Urinary bladder (tissue), 4 donors: ENCODE results near the gene MIS12. TPM values are rescaled to one million over a fixed set of nuclear protein-coding genes. Genes with fewer than 3 reads are reported as not detected.

ENCODE experiments used
- DNase-seq: peaks from one replicate; pipeline ENCODE4 v3.0.0-alpha.2; 2015; ENCODE audit errors: extremely low spot score
- H3K27ac ChIP-seq: one replicate; pipeline ENCODE4 v1.5.1; 2013; ENCODE audit warnings: low read depth, mild to moderate bottlenecking, moderate library complexity
- H3K36me3 ChIP-seq: one replicate; pipeline ENCODE4 v1.6.1; 2013; ENCODE audit warnings: mild to moderate bottlenecking, moderate library complexity; ENCODE audit not compliant: insufficient read depth
- H3K4me1 ChIP-seq: one replicate; pipeline ENCODE4 v1.6.1; 2013; ENCODE audit warnings: mild to moderate bottlenecking, moderate library complexity; ENCODE audit not compliant: insufficient read depth
- H3K4me3 ChIP-seq: one replicate; pipeline ENCODE4 v1.5.1; 2013; ENCODE audit warnings: low read depth, low read length
- WGBS: extraction: QIAGEN DNeasy Blood & Tissue Kit; methylation state at CpG from one replicate; pipeline ENCODE4 v1.1.7; 2013; 5-methylcytosine and 5-hydroxymethylcytosine counted together
- polyA plus RNA-seq: library from polyadenylated mRNA; stranded (reverse); fragments of 200-250 nt; gene quantifications from one replicate; pipeline ENCODE4 v1.2.3, GENCODE V29; 2013
- total RNA-seq: library from RNA; depleted of rRNA; stranded (reverse); fragments of >200 nt; gene quantifications from one replicate; pipeline ENCODE4 v1.2.3, GENCODE V29; 2014
- donor health status: healthy with polysubstance abuse.
- donor health status: healthy.

Gene MIS12, protein sequence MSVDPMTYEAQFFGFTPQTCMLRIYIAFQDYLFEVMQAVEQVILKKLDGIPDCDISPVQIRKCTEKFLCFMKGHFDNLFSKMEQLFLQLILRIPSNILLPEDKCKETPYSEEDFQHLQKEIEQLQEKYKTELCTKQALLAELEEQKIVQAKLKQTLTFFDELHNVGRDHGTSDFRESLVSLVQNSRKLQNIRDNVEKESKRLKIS
- total RNA-seq (26.4 TPM), polyA plus RNA-seq (13.1 TPM)

DNA sequence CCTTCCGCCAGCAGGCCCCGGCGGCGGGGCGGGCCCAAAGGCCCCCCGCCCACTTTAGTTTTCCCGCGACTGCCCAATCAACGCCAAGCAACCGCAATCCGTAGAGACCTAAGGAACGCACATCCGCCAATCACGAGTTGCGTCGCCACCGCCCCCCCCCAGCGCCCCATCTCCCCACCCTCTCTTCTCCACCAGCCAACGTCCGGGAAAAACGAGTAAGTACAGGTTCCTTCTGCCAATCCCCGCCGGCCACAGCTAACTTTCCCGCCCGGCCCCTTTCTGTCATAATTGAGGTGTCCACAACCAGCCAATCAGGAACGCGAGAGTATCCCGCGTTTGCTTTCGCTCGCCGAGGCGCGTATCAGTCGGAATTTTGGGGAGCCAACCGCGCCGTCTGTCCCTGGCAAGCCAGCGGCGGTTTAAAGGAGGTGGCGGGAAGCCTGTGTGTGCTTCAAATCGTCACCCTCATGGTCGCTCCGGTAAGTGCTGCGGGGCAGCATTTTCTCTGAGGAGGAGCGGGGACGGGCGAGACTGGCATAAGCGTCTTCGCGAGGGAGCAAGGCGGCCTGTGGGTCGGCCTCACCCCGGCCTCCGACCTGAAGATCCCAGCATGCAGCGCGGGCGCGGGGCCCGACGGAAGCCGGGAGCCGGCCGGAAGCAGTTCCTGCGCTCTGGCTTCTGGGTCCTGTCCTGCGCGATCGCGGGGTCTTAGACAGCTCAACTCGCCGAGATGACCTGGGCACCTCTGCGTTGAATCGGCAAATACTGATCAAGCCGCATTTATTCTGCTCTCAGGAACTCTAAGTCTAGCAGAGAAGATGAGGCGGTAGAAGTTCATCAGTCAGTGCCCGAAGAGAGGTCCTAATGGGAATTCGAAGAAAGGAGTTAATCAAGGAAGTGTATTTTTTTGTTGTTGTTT lies at the start of gene MIS12:
Gene MIS12, plus strand, starts transcription at position 361 of the 919 bp plus-strand sequence. CDS start 2,297 bp downstream, outside the sequence.
- Histone ChIP-seq H3K4me3 (peak within 1 kb of the TSS; percentile 88), H3K27ac (peak within 1 kb of the TSS; percentile 85), H3K4me1 (no peaks in the 10 kb centered on the region), H3K36me3 (peaks cover 5% of the 10 kb centered on the region)
- peak; percentile 99 for DNase-seq
- WGBS: under 1% methylated on average over 77 of the region's 77 CpGs

DNA sequence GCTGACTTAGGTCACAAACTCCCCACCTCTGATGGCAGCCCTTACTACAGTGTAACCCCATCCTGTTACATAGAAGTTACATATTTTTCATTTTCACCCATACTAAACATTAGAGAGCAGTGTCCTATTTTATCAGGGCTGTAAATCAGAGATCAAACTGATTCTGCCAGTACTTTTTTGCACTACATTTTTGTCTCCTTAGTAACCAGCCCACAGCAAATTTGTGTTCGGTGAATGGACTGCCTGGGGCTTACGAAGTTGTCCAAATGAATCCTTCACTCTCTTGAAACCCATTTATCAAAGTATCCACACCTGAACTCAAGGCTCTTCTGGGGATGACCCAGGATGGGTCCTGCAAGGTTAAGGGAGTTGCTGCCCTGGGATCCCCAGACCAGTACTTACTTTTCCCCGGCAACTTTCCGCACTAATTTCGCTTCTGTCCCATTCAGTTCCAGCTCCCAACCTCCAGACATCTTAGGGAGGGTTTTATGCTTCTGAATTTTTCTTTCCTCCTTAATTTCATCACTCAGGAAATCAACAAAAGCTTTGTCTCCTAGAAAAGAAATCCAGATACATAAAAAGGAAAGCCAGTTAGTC lies 48.5 kb upstream of the MIS12 start:
- no peaks in the 10 kb centered on the region for H3K36me3 ChIP-seq
- DNase-seq: no peak
- H3K27ac ChIP-seq: no peak overlapping the region
- H3K4me3 ChIP-seq: peak overlapping the region; percentile 99
- WGBS: 64% methylated on average over 5 of the region's 5 CpGs
- H3K4me1 ChIP-seq: no peaks in the 10 kb centered on the region

DNA sequence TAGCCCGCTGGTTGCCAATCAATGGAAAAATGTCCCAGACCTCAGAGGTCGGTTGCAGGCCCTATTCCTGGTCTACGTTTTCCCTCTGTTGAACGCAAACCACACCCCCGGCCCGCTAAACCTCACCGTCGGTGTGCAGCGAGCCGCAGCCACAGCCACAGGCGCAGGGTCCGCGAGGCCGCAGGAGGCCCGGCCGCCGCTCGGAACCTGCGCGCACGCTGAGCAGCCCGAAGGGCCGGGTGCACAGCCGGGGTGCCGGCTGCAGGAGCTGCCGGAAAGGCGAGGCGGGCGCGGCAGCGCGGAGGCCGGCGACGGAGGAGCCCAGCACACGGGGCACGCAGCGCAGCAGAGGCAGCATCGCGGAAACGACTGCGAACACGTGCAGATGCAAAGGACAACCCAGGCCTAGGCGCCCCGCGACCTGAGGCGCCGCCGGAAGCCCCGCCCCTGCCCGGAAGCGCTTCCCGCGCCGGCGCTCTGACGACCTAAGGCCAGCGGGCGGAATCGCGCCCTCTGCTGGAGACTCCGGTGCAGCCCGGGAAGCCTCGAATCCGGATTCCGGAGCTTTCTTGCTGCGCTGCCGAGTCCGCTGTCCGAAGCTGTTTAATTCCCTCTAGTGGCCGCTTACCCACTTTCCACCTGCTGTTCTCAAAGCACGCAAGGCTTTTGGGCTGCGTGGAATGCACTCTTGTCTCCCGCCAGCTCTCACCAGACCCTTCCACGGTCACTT lies 47.5 kb upstream of the MIS12 start, which contains the start of gene C1QBP:
Gene C1QBP, minus strand, starts transcription at position 440 of the 730 bp plus-strand sequence. Its CDS starts 82 bp downstream, at position 358.
- peak; percentile 82 for DNase-seq
- Histone ChIP-seq H3K27ac (no peak within 1 kb of the TSS), H3K4me1 (no peaks in the 10 kb centered on the region), H3K36me3 (no peaks in the 10 kb centered on the region), H3K4me3 (peak within 1 kb of the TSS; percentile 99)
- WGBS: under 1% methylated on average over 75 of the region's 75 CpGs

DNA sequence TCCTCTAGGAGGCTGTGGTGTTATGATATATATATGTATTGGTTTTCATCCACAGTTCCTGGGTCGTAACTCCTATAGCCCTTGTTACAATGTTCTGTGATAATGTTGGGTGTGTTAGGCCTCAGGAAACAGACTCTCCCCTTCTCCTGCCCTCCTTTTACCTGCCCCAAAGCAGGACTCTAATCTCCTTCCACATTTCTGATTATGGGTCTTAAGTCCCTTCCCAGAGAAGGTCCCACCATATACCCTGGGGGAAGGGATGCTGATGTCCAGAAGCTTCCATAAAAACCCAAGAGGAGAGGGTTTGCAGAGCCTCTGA lies 47.0 kb upstream of the MIS12 start:
- no peak for DNase-seq
- no peak overlapping the region for H3K27ac ChIP-seq
- H3K4me1 ChIP-seq: no peaks in the 10 kb centered on the region
- H3K4me3 ChIP-seq: no peak overlapping the region
- WGBS: 24% methylated on average over 1 of the region's 1 CpG
- no peaks in the 10 kb centered on the region for H3K36me3 ChIP-seq

DNA sequence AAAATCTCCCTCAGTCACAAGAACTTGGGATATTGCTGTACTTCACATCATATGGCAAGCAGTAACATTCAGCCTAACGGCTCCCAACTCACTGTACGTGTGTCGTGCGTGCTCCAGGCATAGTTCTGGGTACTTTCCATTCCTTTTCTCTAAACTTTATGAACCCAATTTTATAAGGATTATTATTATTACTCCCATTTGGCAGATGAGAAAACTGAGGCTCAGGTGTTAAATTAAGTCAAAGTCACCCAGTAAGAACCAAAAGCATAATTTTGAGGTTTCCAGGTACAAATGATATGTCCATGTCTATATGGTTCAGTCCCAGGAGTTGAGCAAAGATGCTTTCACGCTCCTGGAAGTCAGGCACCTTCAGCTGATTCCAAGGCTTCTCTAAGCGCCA lies 42.6 kb upstream of the MIS12 start:
- WGBS: 97% methylated on average over 6 of the region's 6 CpGs
- Histone ChIP-seq H3K4me3 (no peak overlapping the region), H3K27ac (no peak overlapping the region), H3K36me3 (no peaks in the 10 kb centered on the region), H3K4me1 (no peaks in the 10 kb centered on the region)
- DNase-seq: no peak

DNA sequence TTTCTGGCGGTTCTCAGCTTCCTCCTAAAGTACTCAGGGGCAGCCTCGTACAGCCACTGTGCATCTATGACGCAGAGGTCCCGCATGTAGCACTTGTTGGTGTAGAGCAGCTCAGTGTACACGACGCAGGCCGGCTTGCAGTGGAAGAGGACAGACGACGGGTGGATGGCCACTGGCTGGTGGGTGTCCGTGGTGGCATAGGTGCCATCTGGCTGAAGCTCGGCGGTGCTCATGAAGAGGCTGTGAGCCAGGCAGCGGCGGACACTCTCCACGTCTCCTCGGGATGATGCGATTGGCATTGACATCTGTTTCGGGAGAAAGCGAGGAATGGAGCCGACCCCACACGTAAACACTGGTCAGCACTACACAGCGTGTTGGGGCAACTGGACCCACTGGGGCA lies 42.2 kb upstream of the MIS12 start:
- H3K27ac ChIP-seq: no peak overlapping the region
- no peaks in the 10 kb centered on the region for H3K4me1 ChIP-seq
- WGBS: 95% methylated on average over 22 of the region's 22 CpGs
- H3K36me3 ChIP-seq: no peaks in the 10 kb centered on the region
- H3K4me3 ChIP-seq: no peak overlapping the region
- no peak for DNase-seq

DNA sequence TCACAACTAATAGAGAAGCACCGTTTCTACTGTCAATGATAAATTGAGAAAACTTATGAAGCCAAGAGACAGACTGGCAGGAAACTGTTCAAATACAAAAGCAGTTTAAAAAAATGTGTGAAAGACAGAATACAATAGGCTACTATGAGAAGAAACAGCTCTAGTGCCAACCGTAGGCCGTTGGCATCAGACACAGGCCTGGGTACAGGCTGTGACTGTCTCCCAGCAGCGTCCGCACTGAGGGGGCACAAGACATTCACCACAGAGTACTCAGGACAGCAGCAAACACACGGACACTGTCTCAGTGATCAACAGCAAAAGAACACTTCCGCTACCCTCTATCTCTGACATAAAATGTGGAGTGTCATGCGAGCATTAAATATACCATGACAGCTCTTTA lies 39.6 kb upstream of the MIS12 start:
- DNase-seq: no peak
- H3K27ac ChIP-seq: no peak overlapping the region
- H3K36me3 ChIP-seq: no peaks in the 10 kb centered on the region
- no peaks in the 10 kb centered on the region for H3K4me1 ChIP-seq
- 91% methylated on average over 8 of the region's 8 CpGs for WGBS
- H3K4me3 ChIP-seq: no peak overlapping the region

DNA sequence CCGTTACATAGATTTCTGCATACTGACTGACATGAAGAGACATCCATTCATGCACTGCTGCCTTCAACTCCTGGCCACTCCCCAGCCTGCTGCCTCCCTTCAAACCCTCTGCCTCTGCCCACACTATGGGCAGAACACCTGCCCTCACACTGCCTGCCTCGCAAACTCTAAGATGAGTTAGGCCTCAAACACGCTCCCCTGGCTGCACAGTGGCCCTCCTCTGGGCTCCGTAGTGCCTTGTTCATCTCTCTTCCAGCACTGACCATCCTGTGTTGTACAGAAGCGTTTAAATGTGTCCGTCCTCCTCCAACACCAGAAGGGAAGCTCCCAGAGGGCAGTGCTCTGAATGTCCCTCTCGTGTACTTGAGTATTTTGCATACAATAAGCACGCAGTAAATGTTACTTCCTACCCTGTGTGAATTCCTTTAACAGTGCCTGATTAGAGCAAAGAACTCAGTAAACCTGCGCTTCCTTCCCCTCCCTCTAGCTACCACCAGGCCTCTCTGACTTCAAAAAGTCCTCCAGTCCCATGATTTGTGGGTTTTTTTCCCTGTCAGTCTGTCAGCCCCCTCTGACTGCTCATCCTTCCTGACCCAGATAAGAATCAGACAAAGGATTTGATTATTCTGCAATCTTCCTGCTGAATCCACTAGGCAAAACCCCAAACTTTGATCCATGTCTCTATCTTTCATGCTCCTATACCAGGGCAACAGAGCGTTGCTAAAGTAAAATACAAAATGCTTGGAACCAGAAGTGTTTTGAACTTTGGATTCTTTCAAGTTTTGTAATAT lies 21.5 kb upstream of the MIS12 start:
- H3K4me3 ChIP-seq: no peak overlapping the region
- no peak overlapping the region for H3K27ac ChIP-seq
- peaks cover 2% of the 10 kb centered on the region for H3K36me3 ChIP-seq
- no peak for DNase-seq
- peaks cover 3% of the 10 kb centered on the region for H3K4me1 ChIP-seq
- 87% methylated on average over 10 of the region's 10 CpGs for WGBS

DNA sequence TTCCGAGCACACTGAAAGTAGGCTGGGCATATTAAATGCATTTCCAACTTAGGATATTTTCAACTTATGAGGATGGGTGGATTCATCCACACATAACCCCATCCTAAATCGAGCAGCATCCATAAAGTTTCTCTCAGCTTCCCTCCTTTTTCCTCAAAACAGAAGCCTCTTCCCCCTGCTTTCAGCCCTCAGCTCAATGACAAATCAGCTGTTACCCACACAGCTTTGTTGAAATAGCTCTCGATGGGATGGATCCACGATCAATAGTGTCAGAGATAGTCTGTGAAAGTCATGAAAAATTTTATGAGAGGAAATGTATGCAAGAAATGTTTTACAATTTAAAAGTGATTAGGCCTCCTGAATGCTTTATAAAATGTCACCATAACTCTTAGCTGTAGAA lies 20.1 kb upstream of the MIS12 start:
- H3K4me1 ChIP-seq: peaks cover 3% of the 10 kb centered on the region
- H3K36me3 ChIP-seq: peaks cover 2% of the 10 kb centered on the region
- no peak for DNase-seq
- WGBS: 91% methylated on average over 4 of the region's 4 CpGs
- no peak overlapping the region for H3K4me3 ChIP-seq
- H3K27ac ChIP-seq: no peak overlapping the region

DNA sequence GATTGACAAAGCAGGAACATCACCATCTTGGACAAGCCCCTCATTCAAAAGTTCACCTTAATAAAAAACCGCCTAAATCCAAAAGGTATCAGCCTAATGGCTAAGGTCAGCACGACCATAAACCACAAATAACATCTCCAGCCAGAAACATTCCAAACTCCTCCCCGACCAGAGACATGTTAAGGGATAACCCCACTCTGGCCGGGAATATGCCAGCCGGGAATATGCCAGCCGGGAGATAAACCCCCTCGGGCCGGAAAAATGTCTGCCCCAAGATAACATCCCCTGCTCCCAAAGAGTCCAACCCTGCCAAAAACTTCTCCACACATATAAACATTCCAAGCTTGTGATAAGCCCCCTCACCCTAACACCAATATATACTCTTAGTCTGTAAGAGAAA lies 18.9 kb upstream of the MIS12 start:
- DNase-seq: no peak
- peak overlapping the region; percentile 81 for H3K4me3 ChIP-seq
- H3K4me1 ChIP-seq: peaks cover 3% of the 10 kb centered on the region
- H3K36me3 ChIP-seq: no peaks in the 10 kb centered on the region
- 3% methylated on average over 8 of the region's 8 CpGs for WGBS
- no peak overlapping the region for H3K27ac ChIP-seq

DNA sequence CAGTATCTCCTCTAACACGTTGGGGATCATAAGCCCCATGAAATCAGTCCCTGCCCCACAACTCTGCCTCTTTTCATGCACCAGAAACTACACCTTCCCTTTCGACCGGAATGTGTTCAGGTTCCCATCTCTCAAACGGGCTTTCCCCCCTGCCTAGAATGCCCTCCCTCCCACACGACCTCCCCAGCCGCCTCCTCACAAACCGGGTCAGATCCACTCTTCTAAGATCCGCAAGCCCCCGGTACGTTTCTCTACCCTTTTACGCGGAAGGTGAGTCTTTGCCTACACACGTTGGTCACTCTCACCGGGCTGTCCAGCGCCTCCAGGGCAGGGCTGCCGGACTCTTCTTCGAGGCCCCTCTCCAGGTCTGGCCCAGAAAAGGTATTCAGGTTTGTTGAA lies 18.3 kb upstream of the MIS12 start:
- no peak for DNase-seq
- Histone ChIP-seq H3K27ac (no peak overlapping the region), H3K4me1 (peaks cover 3% of the 10 kb centered on the region), H3K4me3 (peak overlapping the region; percentile 81), H3K36me3 (peaks cover 1% of the 10 kb centered on the region)
- under 1% methylated on average over 17 of the region's 17 CpGs for WGBS

DNA sequence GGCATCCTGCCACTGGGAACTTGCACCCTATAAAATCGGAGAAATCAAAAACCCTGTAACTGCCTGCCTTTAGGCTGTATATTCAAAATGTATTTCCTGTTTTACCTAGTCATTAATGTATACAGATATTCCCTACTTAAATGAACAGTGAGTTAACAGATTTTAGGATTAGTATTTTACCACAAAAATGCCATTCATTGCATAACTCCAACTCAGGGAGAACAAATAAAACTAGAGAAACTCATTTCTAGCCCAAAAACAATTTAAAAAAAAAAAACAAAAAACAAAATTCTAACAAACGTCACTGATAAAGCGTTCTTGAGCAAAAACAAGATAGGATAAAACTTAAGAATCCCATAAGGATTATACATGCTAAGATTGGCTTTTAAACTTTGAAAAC lies 13.9 kb upstream of the MIS12 start:
- Histone ChIP-seq H3K36me3 (peaks cover 4% of the 10 kb centered on the region), H3K4me1 (no peaks in the 10 kb centered on the region), H3K27ac (no peak overlapping the region), H3K4me3 (no peak overlapping the region)
- DNase-seq: no peak
- 84% methylated on average over 3 of the region's 3 CpGs for WGBS

DNA sequence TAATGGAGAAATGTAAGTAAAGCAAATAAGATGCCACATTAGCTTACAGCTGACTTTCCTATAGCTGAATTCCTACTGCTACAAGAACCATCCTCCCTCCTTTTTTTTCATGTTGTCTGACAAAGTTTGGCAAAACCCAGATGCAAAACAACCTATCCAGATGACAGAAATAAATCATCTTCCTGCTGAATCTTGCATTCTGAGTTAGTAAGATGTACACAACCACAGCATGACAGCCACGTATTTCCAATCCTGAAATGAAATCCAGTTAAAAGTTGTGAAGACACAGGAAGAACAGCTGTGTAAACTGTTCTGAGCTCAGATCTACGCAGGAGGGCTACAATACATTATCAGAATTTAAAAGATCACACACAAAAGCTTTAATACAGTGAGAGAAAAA lies 12.5 kb upstream of the MIS12 start:
- WGBS: 93% methylated on average over 2 of the region's 2 CpGs

More for the DNA sequence above, 12.5 kb upstream of the MIS12 start:
- H3K4me1 ChIP-seq: no peaks in the 10 kb centered on the region
- no peak overlapping the region for H3K27ac ChIP-seq
- DNase-seq: no peak
- H3K36me3 ChIP-seq: peaks cover 8% of the 10 kb centered on the region
- H3K4me3 ChIP-seq: no peak overlapping the region
